SHP77 (cell line): Measurements from ENCODE around the gene WHAMM.
"Not testable (repeated sequence)": the region's sequence is repeated elsewhere in the genome, so short reads cannot be mapped to it uniquely, and the experiment has no call there.

Experiments used
- DNase-seq, 2 experiments: peaks; one replicate each; lab custom pipeline; 2025; lab: John Stamatoyannopoulos, UW

WHAMM gene

GRCh38 chr15:82865981-82866380 is 56.6 kb downstream of the WHAMM start:
- DNase-seq, result not testable (repeated sequence)

GRCh38 chr15:82870727-82871320 is 61.4 kb downstream of the WHAMM start:
- DNase-seq, result no peak

GRCh38 chr15:82871358-82871757 is 61.9 kb downstream of the WHAMM start:
- DNase-seq, result no peak

- DNase-seq, result no peak
Measured at GRCh38 chr15:82871832-82872484, 62.5 kb downstream of the WHAMM start.

- DNase-seq, result no peak
Measured at GRCh38 chr15:82873000-82873680, 63.7 kb downstream of the WHAMM start.

- DNase-seq, result no peak
Measured at GRCh38 chr15:82874267-82874666, 64.8 kb downstream of the WHAMM start.

- DNase-seq, result no peak
Measured at GRCh38 chr15:82874961-82875360, 65.5 kb downstream of the WHAMM start.

GRCh38 chr15:82875411-82876003 is 66.1 kb downstream of the WHAMM start:
- no peak for DNase-seq

- no peak for DNase-seq
Measured at GRCh38 chr15:82877825-82878224, 68.4 kb downstream of the WHAMM start.

- no peak for DNase-seq
Measured at GRCh38 chr15:82878325-82878724, 68.9 kb downstream of the WHAMM start.

- DNase-seq, result no peak
Measured at GRCh38 chr15:82880704-82881103, 71.3 kb downstream of the WHAMM start.

GRCh38 chr15:82881747-82882146 is 72.3 kb downstream of the WHAMM start:
- no peak for DNase-seq

GRCh38 chr15:82882273-82882928 is 73.0 kb downstream of the WHAMM start:
- DNase-seq, result no peak
